Fibroblast of skin of left quadriceps (primary cell): ENCODE results near the gene RBM39.

ENCODE experiments used
- DNase-seq, 2 experiments: peaks; one replicate each; pipeline ENCODE4 v3.0.0-alpha.2; 2013; ENCODE audit warnings: low read depth in 2 of 2

RBM39 gene

DNA sequence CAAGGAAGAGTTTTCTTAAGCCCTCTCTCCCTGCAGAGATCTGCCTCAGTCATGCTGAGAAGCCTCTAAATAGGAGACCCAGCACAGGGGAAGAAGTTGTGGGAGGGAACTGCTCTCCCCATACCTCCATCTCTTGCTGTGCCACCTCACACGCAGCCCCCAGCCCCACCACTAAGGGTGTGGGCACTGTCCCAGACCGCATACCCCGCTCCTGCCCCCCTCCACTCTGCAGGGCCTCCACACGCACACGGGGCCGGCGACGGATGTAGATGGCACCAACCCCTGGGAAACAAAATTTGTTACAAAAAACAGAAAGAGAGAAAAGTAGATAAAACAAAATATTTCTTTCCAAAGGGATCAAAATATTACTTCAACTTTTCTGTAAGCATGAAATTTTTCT is 67.1 kb downstream of the RBM39 start:
- DNase-seq, result no peak

DNA sequence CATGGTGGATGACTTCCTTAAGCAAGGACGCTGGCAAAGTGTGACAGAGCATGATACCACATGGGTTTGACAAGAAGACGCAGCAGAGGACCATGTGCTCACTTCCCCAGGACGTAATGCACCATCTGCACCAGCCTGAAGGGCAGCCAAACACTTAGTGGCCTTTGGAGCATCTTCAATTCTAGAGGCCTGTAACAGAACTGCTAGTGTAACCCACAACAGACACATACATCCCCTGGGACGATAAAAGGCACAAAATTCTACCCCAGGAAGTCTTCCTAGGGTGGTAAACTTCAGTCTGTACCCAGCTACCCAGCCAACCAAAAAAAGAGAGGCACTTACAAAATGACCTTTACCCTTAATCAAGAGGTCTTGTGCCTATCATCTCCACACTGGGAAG is 68.2 kb downstream of the RBM39 start:
- no peak for DNase-seq

DNA sequence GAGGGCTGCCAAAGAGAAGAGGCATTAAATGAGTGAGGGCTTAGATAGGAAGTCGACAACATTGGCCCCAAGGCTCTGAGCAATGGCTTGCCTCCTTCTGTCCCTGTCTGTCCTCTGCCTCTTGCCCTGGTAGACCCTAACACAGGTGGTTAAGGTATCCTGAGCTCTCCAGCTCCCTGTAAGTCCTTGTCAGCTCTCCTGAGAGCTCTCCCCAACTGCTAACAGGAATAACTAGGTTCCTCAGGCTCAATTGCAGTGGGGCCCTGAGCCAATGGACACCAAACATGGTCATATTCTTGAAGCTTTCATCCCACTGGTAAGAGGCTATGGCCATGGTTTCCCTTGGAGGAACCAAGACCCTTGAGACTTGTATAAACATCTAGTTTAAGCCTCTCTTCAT is 72.4 kb downstream of the RBM39 start:
- no peak for DNase-seq

DNA sequence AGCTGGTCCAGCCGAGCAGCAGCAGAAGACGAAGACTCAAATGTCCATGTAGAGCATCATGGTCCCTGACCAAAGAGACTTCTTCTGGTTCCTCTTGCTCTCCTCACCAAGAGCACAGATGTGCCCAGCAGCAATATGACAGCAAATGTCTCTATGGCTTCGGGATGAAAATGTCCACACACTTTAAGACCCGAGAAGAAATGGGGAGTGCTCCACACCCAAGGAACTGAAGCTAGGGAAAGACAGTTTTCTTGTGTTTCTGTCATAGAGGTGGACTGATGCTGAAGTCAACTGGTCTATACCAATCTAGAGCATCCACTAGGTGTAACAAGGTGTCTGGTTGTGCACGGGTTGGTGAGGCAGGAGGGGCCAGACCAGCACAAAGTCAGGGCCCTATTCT is 72.8 kb downstream of the RBM39 start:
- no peak for DNase-seq

DNA sequence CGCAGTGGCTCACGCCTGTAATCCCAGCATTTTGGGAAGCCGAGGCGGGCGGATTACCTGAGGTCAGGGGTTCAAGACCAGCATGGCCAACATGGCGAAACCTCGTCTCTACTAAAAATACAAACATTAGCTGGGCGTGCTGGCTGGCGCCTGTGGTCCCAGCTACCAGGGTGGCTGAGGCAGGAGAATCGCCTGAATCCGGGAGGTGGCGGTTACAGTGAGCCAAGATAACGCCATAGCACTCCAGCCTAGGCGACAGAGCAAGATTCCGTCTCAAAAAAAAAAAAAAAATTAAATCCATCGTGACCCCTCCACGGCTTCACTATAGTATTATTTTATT is 76.1 kb downstream of the RBM39 start:
- no peak for DNase-seq

DNA sequence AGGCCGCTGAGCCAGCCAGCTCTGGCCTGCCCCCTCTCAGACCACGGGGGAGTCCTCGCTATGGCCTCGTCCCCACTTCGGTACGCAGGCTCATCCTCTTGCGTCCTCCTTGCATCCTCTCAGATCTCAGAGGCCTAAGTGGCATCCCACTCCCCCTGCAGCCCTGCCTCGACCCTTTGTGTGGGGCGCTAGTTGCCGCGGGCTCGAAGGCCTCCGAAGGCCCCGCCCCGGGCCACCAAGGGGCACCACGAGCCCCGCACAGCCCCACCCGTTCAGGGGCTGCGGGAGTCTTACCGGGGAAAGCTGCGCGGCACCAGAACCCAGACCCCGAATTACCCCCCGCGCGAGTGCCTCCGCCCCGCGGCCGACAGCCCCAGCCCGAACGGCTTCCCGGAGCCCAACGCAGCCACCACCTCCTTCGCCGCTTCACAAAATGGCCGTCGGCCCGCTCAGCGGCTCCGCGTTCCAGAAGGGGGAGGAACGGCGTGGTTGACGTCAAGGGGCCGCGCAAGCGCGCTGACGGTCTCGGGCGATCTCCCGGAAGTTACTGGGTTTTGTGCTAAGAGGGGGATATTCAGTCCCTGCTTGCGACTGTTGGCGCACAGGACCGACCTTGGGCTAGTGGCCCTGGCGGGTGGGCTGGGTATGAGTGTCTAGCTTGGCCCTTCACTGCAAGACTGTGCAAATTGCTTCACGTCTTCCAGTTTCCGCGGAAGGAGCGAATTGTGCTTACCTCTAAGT is 77.4 kb downstream of the RBM39 start, which contains the start of the genes CPNE1 and RBM12:
Gene CPNE1, minus strand, starts transcription at position 435 of the 741 bp plus-strand sequence. CDS start 31,977 bp downstream, outside the sequence.
Gene RBM12, minus strand, starts transcription at position 435 of the 741 bp plus-strand sequence. CDS start 9,578 bp downstream, outside the sequence.
- DNase-seq, result peak; percentile 73 to 75

DNA sequence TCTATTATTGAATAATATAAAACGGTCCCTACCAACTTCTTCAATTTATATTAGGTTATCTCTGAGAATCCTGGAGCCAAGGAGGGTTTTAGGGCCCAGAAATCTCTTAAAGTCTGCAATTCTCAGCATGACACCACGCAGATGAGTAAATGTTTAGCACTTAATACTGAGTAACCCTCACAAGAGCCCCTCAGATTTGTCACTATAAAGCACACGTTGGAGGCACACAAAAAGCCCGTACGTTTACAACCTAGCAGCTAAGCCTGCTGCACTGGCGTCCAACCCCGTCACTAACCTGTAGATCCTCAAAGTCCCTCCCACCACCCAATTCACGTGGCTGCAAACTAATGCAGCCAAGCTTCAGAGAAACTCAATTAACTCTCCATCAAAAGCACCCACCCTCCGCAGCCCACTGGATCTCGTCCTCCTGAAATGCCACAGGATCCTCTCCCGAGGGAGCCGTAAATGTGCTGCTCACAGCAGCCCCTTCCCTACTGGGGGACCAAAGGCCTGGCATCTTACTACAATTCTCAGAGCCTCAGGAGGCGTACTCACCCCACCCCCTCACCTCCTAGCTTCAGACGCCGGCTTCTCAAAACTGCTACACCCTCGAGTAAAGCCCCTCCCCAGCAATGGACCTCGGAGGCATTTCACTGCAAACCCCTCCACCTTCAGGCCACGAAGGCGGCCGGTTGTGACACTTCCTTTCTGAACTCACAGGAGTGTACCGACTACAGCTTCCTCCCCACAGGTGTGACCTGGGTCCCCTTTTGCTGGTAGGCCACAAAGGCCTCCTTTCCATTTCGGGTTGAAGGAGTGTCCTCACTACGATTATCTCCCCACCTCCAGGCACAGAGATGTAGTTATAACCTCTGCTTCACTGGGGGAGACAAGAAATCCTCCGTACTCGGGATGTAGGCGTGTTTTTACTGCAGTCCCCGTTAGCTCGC is 78.3 kb downstream of the RBM39 start:
- DNase-seq, result no peak

DNA sequence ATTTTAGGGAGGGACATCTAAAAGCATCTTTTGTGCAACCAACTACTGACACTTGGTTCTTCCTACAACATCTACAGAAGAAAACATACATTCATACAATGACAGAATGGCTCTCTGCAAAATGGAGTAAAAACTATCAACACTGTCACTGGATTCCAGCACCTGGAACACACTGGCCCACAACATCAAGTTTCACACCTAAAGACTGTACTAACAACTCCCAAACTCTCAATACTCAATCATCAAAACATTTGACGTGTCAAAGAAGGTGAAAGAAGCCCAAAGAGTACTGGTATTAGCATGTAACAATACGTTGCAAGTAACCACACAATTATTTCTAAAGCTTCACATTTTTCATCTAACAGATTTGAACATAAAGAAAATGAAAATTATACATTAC is 79.5 kb downstream of the RBM39 start:
- DNase-seq, result no peak

DNA sequence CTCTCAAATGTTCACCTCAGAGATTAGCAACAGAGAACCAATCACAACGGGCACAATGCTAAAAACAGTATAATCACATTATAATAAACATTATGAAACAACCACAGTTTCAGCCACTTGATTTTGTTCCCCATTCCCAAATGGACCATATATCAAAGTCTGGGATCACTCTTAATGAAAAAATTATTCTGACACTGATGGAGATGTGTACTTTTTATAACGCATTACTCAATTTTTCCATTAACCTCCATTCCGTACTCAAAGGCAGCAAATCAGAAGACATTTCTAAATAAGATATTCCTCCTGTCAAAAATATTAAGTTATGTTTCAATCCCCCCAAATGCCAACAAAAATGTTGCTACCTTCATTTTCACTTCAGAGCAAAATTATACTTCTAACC is 80.2 kb downstream of the RBM39 start:
- no peak for DNase-seq

DNA sequence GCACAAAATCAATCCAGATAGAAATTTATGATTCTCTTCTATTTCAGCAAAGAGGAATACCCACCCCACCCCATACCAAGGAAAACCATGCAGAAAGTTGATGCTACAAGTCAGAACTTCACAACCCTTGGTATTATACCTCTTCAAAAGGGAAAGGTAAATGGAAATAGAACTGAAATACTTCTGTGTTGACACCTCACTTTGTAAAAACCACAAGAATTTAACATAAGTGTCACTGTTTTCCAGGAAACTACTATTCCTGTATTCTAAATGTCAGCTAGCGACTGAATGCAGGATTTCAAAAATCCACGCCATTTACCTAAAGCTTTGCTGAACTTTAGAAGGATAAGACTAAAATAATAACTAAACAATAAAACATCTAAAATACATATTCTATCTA is 81.0 kb downstream of the RBM39 start:
- DNase-seq, result no peak

DNA sequence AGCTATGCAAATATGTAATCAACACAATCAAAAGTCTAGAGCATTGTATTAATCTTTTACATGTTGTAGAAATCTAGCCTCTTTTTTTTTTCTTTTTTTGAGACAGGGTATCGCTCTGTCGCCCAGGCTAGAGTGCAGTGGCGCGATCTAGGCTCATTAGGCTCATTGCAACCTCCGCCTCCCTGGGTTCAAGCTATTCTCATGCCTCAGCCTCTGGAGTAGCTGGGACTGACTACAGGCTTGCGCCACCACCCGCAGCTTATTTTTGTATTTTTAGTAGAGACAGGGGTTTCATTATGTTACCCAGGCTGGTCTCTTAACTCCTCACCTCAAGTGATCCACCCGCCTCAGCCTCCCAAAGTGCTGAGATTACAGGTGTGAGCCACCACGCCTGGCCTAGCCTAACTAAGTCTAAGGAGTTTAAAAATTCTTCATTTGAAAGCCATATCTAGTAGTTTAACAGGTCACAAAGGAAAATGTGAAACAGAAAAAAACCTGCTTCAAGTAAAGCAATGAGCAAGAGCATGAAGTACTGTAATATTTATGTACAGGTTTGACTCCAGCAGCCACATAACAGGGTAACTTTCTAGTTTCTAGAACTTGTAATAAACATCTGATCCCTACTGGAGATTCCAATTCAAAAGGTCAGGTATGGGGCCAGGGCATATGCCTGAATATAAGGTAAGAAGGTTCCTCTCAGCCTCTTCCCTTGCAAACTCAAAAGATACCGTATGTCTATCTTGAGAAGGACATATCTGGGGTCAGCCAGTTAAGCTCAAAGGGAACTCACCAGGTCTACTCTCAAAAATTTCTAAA is 81.7 kb downstream of the RBM39 start:
- no peak for DNase-seq

DNA sequence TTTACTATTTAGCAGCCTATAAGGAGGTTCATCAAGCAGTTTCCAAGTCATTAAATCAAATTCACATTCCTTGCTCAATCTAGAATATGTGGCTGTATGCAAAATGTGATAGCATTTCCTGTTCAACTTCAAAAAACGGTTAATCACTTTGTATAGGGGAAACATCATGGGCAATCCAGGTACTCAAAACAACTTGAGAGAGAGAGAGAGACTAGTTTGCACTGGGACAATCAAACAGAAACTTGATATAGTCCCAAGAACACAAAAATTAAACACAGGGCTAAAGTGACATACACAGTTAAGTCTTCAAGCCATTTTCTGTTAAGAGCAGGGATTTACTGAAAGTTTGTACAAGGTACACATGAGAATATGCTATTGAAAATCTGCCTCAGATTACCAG is 84.8 kb downstream of the RBM39 start:
- no peak for DNase-seq

DNA sequence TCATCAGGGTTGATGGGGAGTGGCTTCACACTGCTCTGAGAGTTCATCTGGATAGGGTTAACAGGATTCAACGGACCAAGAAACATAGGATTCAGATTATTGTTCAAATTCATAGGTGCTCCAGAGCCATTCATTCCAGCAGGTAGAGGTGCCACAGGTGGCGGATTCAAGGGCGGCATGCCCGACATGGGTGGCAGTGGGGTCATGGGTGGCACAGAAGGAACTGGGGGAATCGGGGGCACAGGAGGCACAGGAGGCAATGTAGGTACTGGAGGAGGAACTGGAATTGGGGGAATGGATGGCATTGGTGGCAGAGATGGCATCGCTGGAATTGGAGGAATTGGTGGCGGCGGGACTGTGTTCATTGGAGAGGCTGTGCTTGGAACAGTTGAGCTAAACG is 87.6 kb downstream of the RBM39 start:
- DNase-seq, result no peak

DNA sequence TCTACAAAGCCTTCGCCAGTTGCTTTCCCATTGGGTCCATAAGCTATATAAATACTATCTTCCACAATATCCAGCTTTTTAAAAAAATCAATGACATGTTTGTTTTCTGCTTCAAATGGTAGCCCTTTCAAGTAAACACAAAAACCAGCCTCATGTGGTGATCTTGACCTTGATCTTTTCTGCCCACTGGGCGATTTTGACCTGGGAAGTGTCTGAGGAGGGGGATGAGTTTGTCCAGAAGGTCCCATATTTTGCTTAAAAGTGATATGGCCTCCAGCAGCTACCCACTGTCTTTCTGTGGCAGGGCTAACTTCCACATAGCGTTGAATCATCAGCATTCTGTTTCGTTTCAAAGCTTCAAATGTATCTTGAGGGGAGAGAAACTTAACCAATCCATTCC is 88.2 kb downstream of the RBM39 start:
- no peak for DNase-seq
